Activated naive CD4-positive, alpha-beta T cell treated with anti-CD3 and anti-CD28 coated beads for 36 hours (primary cell): ENCODE measurements around the gene TRPV6. TPM values are rescaled to one million over a fixed set of nuclear protein-coding genes. Genes with fewer than 3 reads are reported as not detected.

Experiments used
- CTCF ChIA-PET: fragments of 350-600 bp; sonication (Branson Sonifier 250); formaldehyde crosslinking; loops from one replicate; lab custom pipeline; 2021; ENCODE audit warnings: antibody characterized with exemption; lab: Charles Lee
- DNase-seq: peaks from one replicate; pipeline ENCODE4 v3.0.0-alpha.2; 2020
- H3K27ac Mint-ChIP-seq: one replicate; pipeline ENCODE4 v1.8.0; 2021; ENCODE audit warnings: mild to moderate bottlenecking, mixed read lengths
- H3K27me3 Mint-ChIP-seq: one replicate; pipeline ENCODE4 v1.8.0; 2021; ENCODE audit warnings: low read depth, mixed read lengths
- H3K36me3 Mint-ChIP-seq: one replicate; pipeline ENCODE4 v1.8.0; 2021; ENCODE audit warnings: low read depth, mixed read lengths
- H3K4me1 Mint-ChIP-seq: one replicate; pipeline ENCODE4 v1.8.0; 2021; ENCODE audit warnings: low read depth, mixed read lengths
- H3K4me3 Mint-ChIP-seq: one replicate; pipeline ENCODE4 v1.8.0; 2021; ENCODE audit warnings: mild to moderate bottlenecking, moderate library complexity, mixed read lengths
- H3K9me3 Mint-ChIP-seq: one replicate; pipeline ENCODE4 v1.8.0; 2021; ENCODE audit warnings: mixed read lengths
- intact Hi-C: fragments of 100-400 bp; cut with micrococcal nuclease; formaldehyde crosslinking; loops from one replicate; pipeline ENCODE4 v1.15.1; 2023
- total RNA-seq, 2 experiments: library from RNA; stranded (reverse); gene quantifications; one replicate each; pipeline ENCODE4 v1.2.3, GENCODE V29; 2021

TRPV6 gene
- total RNA-seq, 2 experiments from 2014 or later = not detected

GRCh38 chr7:142918901-142919300, 33.4 kb upstream of the TRPV6 start:
- H3K27me3 Mint-ChIP-seq = peaks cover 2% of the 10 kb centered on the region
- H3K4me1 Mint-ChIP-seq = no peaks in the 10 kb centered on the region
- DNase-seq = no peak
- no peaks in the 10 kb centered on the region for H3K36me3 Mint-ChIP-seq
- H3K27ac Mint-ChIP-seq = no peak overlapping the region
- H3K9me3 Mint-ChIP-seq = no peaks in the 10 kb centered on the region
- CTCF ChIA-PET = no interaction called here
- intact Hi-C loops = no loop called here
- no peak overlapping the region for H3K4me3 Mint-ChIP-seq

DNA sequence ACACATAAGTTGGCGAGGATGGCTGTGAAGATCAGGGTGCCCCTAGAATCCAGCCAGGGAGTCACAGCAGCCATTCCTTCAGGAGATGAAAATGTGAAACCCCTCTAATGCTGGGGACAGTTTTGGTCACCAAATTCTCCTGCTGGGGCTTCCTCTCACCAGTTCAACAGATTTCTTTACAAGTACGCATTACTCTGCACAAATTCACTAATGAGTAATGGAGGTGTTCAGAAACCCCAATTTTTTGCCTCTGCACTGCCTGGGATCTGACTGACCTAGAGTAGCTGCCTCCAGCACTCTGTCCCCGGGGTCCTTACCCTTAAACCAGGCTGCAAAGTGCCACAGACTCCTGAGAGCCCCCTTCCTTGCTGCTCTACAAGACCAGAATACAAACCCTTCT, 31.9 kb upstream of the TRPV6 start:
- DNase-seq = no peak
- no peaks in the 10 kb centered on the region for H3K36me3 Mint-ChIP-seq
- H3K4me3 Mint-ChIP-seq = no peak overlapping the region

GRCh38 chr7:142916508-142916907, 31.0 kb upstream of the TRPV6 start:
- Mint-ChIP-seq H3K27ac (no peak overlapping the region), H3K36me3 (no peaks in the 10 kb centered on the region), H3K4me3 (no peak overlapping the region), H3K9me3 (no peaks in the 10 kb centered on the region), H3K4me1 (no peaks in the 10 kb centered on the region), H3K27me3 (peaks cover 2% of the 10 kb centered on the region)
- CTCF ChIA-PET = interaction anchor here (0.7 to 1.0 kb wide), 3 partner anchors 9 to 592 kb away, joined by 3 to 5 read pairs (median 3); no protein-coding TSS in a partner anchor
- no peak for DNase-seq
- intact Hi-C loops = no loop called here

More for the DNA sequence above, 31.9 kb upstream of the TRPV6 start:
- Mint-ChIP-seq H3K27me3 (peaks cover 2% of the 10 kb centered on the region), H3K27ac (no peak overlapping the region), H3K4me1 (no peaks in the 10 kb centered on the region), H3K9me3 (no peaks in the 10 kb centered on the region)
- CTCF ChIA-PET = no interaction called here
- intact Hi-C loops = no loop called here

DNA sequence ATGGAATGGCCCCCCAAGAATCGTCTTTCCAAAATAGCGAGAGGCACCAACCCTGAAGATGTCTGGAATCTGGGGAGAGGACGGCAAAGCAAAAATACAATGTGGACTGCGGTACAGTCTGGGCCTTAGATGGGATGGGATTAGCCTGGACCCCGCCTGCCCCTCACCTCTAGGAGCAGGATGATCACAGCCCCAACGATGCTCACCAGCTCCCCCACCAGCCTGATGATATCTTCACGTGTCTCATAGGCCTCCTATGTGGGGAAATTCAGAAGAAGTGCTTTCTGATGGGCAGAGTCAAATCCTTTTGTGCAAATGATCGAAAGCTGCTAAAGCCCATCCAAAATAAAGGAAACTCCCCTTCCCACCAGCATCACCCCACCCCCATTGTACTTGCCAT, 29.8 kb upstream of the TRPV6 start:
- intact Hi-C loops = no loop called here
- Mint-ChIP-seq H3K36me3 (no peaks in the 10 kb centered on the region), H3K27ac (no peak overlapping the region), H3K9me3 (no peaks in the 10 kb centered on the region), H3K4me1 (no peaks in the 10 kb centered on the region), H3K4me3 (no peak overlapping the region), H3K27me3 (peaks cover 2% of the 10 kb centered on the region)
- no peak for DNase-seq
- CTCF ChIA-PET = interaction anchor here (1.0 kb wide), 1 partner anchor 10 kb away, joined by 5 read pairs; no protein-coding TSS in a partner anchor

DNA sequence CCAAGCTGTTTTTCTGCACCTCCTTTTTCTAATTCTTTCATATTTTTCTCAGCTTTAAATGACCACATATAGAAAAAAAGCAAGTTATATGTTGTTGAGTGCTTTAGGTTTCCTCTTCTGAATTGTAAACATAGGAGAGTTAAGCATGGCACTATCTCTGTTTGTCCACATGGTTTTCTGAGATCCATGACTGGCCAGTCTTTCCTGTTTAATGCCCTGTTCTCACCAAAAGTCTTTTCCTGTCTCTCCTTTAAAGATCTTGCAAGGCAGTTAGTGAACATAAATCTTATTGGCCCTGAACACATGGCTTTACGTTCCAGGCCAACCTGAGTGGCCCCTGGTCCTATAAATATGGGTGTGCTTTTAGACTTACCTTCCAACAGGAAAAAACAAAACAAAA, 28.6 kb upstream of the TRPV6 start:
- peaks cover 9% of the 10 kb centered on the region for H3K27me3 Mint-ChIP-seq
- DNase-seq = no peak
- H3K9me3 Mint-ChIP-seq = no peaks in the 10 kb centered on the region
- intact Hi-C loops = no loop called here
- H3K4me1 Mint-ChIP-seq = no peaks in the 10 kb centered on the region
- no peak overlapping the region for H3K27ac Mint-ChIP-seq
- no peak overlapping the region for H3K4me3 Mint-ChIP-seq
- H3K36me3 Mint-ChIP-seq = no peaks in the 10 kb centered on the region
- CTCF ChIA-PET = interaction anchor here (0.7 kb wide), 1 partner anchor 59 kb away, joined by 5 read pairs; no protein-coding TSS in a partner anchor

- Mint-ChIP-seq H3K27ac (no peak overlapping the region), H3K4me3 (no peak overlapping the region), H3K9me3 (no peaks in the 10 kb centered on the region), H3K4me1 (no peaks in the 10 kb centered on the region), H3K27me3 (peaks cover 11% of the 10 kb centered on the region), H3K36me3 (no peaks in the 10 kb centered on the region)
- intact Hi-C loops = no loop called here
- CTCF ChIA-PET = no interaction called here
- DNase-seq = no peak
Measured at GRCh38 chr7:142913566-142913965, 28.0 kb upstream of the TRPV6 start.

DNA sequence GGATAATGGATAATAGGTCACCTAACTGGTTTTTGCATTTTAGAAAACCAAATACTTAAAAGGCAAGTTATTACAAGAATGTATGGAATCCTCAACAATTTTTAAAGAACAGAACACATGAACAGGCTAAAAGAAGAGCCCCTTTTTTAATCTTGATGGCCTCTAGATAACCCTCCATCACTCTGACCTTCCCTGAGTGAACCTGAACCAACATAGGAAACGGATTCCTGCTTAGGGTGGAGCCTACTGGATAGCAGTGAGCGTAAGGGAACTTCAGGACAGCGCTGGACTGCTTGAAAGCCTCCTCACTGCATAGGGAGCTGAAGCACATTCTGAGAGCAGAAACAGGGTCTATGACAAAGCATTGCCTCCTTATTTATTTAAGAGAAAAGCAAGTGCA, 27.5 kb upstream of the TRPV6 start:
- intact Hi-C loops = no loop called here
- no peak overlapping the region for H3K27ac Mint-ChIP-seq
- H3K4me1 Mint-ChIP-seq = no peaks in the 10 kb centered on the region
- no peak overlapping the region for H3K4me3 Mint-ChIP-seq
- no peaks in the 10 kb centered on the region for H3K9me3 Mint-ChIP-seq
- CTCF ChIA-PET = no interaction called here
- no peaks in the 10 kb centered on the region for H3K36me3 Mint-ChIP-seq
- no peak for DNase-seq
- H3K27me3 Mint-ChIP-seq = peaks cover 10% of the 10 kb centered on the region

- no peaks in the 10 kb centered on the region for H3K36me3 Mint-ChIP-seq
- DNase-seq = no peak
- H3K4me1 Mint-ChIP-seq = no peaks in the 10 kb centered on the region
- CTCF ChIA-PET = interaction anchor here (1.5 to 1.7 kb wide), 2 partner anchors 12 to 95 kb away, joined by 3 to 4 read pairs; no protein-coding TSS in a partner anchor
- H3K27ac Mint-ChIP-seq = no peak overlapping the region
- intact Hi-C loops = no loop called here
- peaks cover 14% of the 10 kb centered on the region for H3K27me3 Mint-ChIP-seq
- H3K9me3 Mint-ChIP-seq = peaks cover 2% of the 10 kb centered on the region
- H3K4me3 Mint-ChIP-seq = no peak overlapping the region
Measured at GRCh38 chr7:142910481-142910880, 24.9 kb upstream of the TRPV6 start.

DNA sequence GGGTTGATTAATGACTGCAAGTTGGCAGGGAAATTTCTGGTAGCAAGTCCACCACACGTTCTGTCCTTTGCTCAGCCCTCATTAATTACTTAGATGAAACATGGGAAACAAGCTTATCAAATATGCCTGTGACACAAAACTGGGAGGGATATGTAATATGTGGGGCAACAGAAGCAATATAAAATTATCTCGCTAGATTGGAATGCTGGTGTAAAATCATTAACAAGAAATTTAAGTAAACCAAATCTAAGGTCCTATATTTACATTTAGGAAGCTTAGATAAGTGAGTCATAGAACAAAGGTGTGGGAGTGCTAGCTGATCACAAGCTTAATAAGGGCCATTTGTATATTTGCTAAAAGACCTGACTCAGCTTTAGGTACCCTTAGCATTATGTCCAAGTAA, 24.5 kb upstream of the TRPV6 start:
- H3K9me3 Mint-ChIP-seq = peaks cover 2% of the 10 kb centered on the region
- CTCF ChIA-PET = interaction anchor here (1.5 to 1.7 kb wide), 2 partner anchors 12 to 96 kb away, joined by 3 to 4 read pairs; no protein-coding TSS in a partner anchor
- no peaks in the 10 kb centered on the region for H3K36me3 Mint-ChIP-seq
- intact Hi-C loops = no loop called here
- H3K27me3 Mint-ChIP-seq = peaks cover 14% of the 10 kb centered on the region
- H3K4me3 Mint-ChIP-seq = no peak overlapping the region
- no peaks in the 10 kb centered on the region for H3K4me1 Mint-ChIP-seq
- no peak overlapping the region for H3K27ac Mint-ChIP-seq
- DNase-seq = no peak

DNA sequence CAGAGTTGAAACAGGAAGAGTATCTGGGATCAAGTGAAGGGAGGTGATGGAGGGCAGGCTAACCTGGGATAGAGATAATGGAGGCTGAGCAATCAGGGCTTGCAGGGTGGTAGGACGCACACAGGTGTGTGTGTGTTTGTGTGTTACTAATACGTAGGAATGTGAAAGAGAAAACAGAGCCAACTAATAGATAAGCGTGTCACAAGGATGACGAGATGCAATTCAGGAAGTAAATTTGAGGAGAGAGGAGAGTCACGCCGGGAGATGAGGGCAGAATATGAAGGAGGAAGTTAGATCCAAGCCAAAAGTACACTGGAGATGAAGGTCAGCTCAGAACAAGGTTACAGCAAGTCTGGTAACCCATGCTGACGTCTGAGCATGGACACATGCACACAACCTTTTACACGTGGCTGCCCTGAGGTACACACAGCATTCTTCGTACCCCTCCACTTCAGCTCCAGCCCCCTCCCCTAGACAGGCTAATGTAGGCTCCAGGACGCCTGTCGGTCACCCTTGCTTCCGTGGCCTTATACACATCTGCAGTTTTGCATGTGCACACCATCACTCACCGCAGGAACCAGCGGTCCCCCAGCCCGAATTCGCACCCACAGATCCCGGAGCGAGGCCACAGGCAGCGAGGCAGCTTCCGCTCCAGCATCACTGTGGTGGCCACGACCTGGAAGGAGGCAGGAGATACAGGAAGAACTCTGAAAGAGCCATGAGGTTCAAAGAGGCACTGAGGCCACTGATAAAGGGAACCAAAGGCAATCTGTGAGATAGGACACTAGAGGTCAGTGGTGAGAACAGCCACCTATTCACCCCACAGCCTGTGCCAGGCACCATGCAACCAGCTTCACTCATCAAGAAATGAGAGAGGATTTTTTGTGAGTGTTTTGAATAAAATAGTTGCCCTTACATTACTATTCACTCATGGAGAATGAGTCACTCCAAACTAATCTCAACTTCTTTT, 23.7 kb upstream of the TRPV6 start:
- Mint-ChIP-seq H3K36me3 (no peaks in the 10 kb centered on the region), H3K4me1 (no peaks in the 10 kb centered on the region), H3K4me3 (no peak overlapping the region), H3K9me3 (peaks cover 2% of the 10 kb centered on the region), H3K27me3 (peaks cover 14% of the 10 kb centered on the region), H3K27ac (no peak overlapping the region)
- CTCF ChIA-PET = interaction anchor here (1.5 to 1.7 kb wide), 2 partner anchors 13 to 97 kb away, joined by 3 to 4 read pairs; no protein-coding TSS in a partner anchor
- DNase-seq = no peak
- intact Hi-C loops = no loop called here

DNA sequence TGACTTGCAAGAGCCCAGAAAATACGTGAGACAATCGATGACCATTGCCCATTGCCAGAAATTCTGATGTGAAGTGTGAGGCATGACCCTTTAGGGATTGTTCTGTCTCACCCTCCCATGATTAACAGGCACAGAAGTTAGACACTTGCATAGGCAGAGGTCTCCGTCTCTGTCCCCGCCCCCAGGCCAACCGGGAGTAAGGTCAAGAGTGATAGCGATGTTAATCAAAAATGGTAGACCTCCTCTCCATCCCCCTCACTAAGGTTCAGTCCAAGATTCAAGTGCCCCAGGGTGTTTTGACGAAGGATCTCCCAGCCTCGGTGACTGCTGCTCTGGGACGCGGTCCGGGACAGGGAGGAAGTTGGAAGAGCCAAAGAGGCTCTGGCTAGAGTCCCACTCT, 22.7 kb upstream of the TRPV6 start:
- CTCF ChIA-PET = no interaction called here
- H3K4me1 Mint-ChIP-seq = no peaks in the 10 kb centered on the region
- H3K27me3 Mint-ChIP-seq = peaks cover 14% of the 10 kb centered on the region
- no peak for DNase-seq
- H3K36me3 Mint-ChIP-seq = no peaks in the 10 kb centered on the region
- no peak overlapping the region for H3K27ac Mint-ChIP-seq
- H3K9me3 Mint-ChIP-seq = peaks cover 2% of the 10 kb centered on the region
- no peak overlapping the region for H3K4me3 Mint-ChIP-seq
- intact Hi-C loops = no loop called here

GRCh38 chr7:142906643-142907042, 21.1 kb upstream of the TRPV6 start:
- no peak for DNase-seq
- intact Hi-C loops = no loop called here
- CTCF ChIA-PET = interaction anchor here (0.7 kb wide), 1 partner anchor 293 kb away, joined by 3 read pairs; no protein-coding TSS in a partner anchor
- Mint-ChIP-seq H3K4me3 (no peak overlapping the region), H3K27me3 (peaks cover 14% of the 10 kb centered on the region), H3K36me3 (peaks cover 1% of the 10 kb centered on the region), H3K27ac (no peak overlapping the region), H3K4me1 (no peaks in the 10 kb centered on the region), H3K9me3 (peaks cover 4% of the 10 kb centered on the region)
